Fibroblast of pulmonary artery (primary cell): ENCODE results near the gene ABCA6.
"Not testable (repeated sequence)": the region's sequence is repeated elsewhere in the genome, so short reads cannot be mapped to it uniquely, and the experiment has no call there.

Source experiments
- DNase-seq: peaks from one replicate; pipeline ENCODE4 v3.0.0-alpha.2; 2010; ENCODE audit warnings: low read depth
- H3K4me3 ChIP-seq: replicated peaks from 2 replicates; pipeline ENCODE4 v1.5.1; 2011; ENCODE audit warnings: low read depth, mild to moderate bottlenecking, control low read depth, low read length, moderate library complexity
- CTCF ChIP-seq: IDR thresholded peaks from 2 replicates; pipeline ENCODE4 v1.5.1; 2011; ENCODE audit warnings: mild to moderate bottlenecking, control low read depth, low read length, inconsistent platforms; ENCODE audit errors: missing control alignments

The ABCA6 gene

DNA sequence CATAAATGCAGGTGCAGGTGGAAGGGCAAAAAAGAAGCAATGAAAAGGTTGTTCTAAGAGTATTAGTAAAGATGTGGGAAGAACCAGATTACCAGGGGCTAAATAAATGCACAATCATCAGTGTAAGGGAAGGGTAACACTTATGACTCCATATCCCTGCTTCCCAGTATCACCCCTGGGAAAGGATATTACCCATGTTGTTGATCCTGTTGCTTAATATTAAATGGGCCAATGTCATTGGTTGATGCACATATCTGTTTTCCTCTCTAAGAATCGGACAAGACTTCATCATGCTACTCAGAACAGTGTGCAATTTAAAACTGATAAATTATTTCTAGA is 34.7 kb upstream of the ABCA6 start:
- no peak overlapping the region for H3K4me3 ChIP-seq
- TF ChIP-seq CTCF: no peak
- peak; percentile 21 for DNase-seq

- DNase-seq: peak; percentile 94
- H3K4me3 ChIP-seq: no peak overlapping the region
- no peak for TF ChIP-seq CTCF
Observed at GRCh38 chr17:69175625-69176456, 34.1 kb upstream of the ABCA6 start.

GRCh38 chr17:69175262-69175624 is 33.5 kb upstream of the ABCA6 start:
- TF ChIP-seq CTCF: no peak
- H3K4me3 ChIP-seq: no peak overlapping the region
- no peak for DNase-seq

DNA sequence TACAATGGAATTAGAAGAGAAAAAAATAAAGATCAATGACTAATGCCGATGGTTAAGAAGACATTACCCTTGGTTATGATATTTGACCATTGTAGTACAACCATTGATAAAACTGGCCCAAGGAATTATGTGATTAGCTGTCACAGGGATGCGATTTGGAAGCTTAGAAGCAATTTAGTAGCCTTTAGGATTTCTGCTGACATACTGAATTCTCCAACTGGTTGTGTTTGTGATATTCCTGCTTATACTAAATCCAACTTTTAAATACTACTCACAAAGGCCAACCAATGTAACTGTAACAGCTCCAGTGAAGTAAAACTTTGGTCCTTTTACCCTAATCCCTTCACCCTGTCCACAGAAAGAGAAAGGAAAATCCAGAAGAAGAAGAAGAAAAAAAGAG is 31.4 kb upstream of the ABCA6 start:
- TF ChIP-seq CTCF: no peak
- DNase-seq: no peak
- H3K4me3 ChIP-seq: no peak overlapping the region

DNA sequence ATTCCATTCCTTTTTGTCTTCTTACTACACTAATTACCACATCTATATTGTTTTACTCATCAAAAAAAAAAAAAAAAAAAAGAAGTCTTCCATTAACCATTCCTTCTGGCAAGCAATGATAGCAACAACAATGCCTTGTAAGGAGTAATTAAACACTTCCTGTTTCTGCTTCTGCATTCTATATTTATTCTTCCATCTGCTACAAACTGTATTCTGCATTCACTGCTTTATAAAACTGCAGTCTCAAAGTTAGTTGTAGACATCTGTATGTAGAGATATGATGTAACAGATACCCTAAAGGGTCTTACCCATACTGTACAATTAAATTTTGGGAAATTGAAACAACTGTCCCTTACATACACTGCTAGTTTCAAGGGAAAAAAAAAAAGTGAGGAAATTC is 28.7 kb upstream of the ABCA6 start:
- DNase-seq: no peak
- TF ChIP-seq CTCF: no peak
- H3K4me3 ChIP-seq: no peak overlapping the region

DNA sequence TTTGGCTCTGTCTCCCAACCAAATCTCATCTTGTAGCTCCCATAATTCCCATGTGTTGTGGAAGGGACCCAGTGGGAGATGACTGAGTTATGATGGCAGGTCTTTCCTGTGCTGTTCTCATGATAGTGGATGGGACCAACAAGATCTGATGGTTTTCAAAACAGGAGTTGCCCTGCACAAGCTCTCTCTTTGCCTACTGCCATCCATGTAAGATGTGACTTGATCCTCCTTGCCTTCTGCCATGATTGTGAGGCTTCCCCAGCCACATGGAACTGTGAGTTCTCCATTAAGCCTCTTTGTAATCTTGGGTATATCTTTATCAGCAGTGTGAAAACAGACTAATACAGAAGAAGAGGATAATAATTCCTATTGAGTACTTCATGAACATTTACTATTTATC is 26.9 kb upstream of the ABCA6 start:
- H3K4me3 ChIP-seq, DNase-seq: not testable (repeated sequence)

DNA sequence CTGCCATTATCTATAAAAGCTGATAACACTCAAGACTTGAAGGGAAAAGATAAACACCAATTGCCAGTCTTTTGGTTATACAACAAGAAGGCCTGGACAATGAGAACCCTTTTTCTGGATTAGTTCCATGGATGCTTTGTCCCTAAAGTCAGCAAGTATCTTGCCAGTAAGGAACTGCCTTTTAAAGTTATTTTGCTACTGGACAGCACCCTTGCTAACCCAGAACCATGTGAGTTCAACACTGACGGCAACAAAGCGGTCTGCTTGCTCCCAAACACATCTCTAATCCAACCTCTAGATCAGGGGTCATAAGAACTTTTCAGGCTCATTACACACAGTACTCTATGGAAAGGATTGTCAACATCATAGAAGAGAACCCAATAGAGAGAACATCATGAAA is 25.3 kb upstream of the ABCA6 start:
- no peak overlapping the region for H3K4me3 ChIP-seq
- DNase-seq: no peak
- no peak for TF ChIP-seq CTCF
